IPS-18c (cell line): ENCODE measurements around the gene NR6A1.

ENCODE experiments used
- H3K4me3 ChIP-seq: 2 replicates; pipeline ENCODE4 v1.7.0; 2013; ENCODE audit warnings: low read depth, mild to moderate bottlenecking, low read length, moderate library complexity; ENCODE audit not compliant: insufficient read depth
- H3K9me3 ChIP-seq: one replicate; pipeline ENCODE4 v1.6.1; 2013; ENCODE audit warnings: mild to moderate bottlenecking, low read length, moderate library complexity; ENCODE audit not compliant: control insufficient read depth, insufficient read depth

Gene NR6A1

GRCh38 chr9:124574534-124575375, 196.4 kb downstream of the NR6A1 start:
- Histone ChIP-seq H3K4me3 (no peak overlapping the region), H3K9me3 (no peaks in the 10 kb centered on the region)

DNA sequence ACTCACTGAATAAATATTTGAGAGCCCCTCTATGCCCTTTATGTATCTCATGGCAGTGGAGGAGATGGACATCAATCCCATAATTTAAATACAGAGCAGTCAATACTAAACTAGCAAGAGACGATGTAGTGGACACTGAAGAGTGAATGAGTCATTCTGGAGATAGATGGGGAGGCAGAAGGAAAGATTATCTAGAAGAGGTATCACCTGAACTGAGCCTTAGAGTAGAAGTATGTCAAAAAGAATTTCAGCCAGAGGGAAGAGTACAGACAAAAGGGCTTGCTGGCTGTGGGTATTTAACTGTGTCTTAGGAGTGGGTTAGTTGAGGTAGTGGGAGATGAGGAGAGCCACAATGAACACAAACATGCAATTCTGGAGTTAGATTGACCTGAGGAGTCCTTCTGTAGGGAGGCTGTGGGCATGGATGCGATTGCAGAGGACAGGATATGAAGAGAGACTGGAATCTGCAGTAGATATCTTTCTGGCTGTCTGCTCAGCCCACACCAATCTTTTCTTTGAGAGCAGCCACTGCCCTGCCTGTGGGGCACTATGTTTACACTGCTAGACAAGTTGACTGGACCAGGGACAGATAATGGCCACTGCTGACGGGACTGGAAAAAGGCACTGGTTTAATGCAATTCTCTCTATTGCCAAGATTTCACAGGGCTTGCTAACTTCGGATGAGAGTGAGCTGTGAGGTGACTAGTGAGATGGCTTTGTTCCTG, 200.0 kb downstream of the NR6A1 start:
- no peak overlapping the region for H3K4me3 ChIP-seq
- H3K9me3 ChIP-seq, result no peaks in the 10 kb centered on the region

DNA sequence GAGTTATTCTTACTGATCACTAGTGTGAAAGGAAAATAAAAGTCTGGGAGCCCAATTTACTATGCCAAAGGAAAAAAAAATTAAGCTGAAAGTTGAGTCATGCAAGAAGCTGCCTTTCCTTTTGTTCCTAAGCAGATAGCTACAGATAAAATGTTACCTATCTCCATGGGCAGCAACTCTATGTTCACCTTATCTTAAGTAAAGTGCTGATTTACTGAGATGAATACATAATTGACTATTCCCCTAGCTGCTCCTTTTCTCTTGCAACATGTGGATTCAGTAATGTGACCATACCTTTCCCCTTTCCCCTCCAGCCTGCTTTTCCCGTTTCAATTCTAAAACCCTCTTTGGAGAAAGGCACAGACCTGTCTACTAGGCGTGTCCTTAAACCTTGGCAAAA, 201.2 kb downstream of the NR6A1 start:
- no peak overlapping the region for H3K4me3 ChIP-seq

GRCh38 chr9:124567362-124567761, 203.7 kb downstream of the NR6A1 start:
- Histone ChIP-seq H3K4me3 (no peak overlapping the region), H3K9me3 (no peaks in the 10 kb centered on the region)

More for the DNA sequence above, 201.2 kb downstream of the NR6A1 start:
- H3K9me3 ChIP-seq, result no peaks in the 10 kb centered on the region

- no peaks in the 10 kb centered on the region for H3K9me3 ChIP-seq
- no peak overlapping the region for H3K4me3 ChIP-seq
Observed at GRCh38 chr9:124562328-124562727, 208.8 kb downstream of the NR6A1 start.

- H3K9me3 ChIP-seq, result no peaks in the 10 kb centered on the region
Observed at GRCh38 chr9:124559871-124560270, 211.2 kb downstream of the NR6A1 start.

GRCh38 chr9:124558777-124559470, 212.2 kb downstream of the NR6A1 start:
- Histone ChIP-seq H3K4me3 (no peak overlapping the region), H3K9me3 (no peaks in the 10 kb centered on the region)

More at GRCh38 chr9:124559871-124560270, 211.2 kb downstream of the NR6A1 start:
- no peak overlapping the region for H3K4me3 ChIP-seq

DNA sequence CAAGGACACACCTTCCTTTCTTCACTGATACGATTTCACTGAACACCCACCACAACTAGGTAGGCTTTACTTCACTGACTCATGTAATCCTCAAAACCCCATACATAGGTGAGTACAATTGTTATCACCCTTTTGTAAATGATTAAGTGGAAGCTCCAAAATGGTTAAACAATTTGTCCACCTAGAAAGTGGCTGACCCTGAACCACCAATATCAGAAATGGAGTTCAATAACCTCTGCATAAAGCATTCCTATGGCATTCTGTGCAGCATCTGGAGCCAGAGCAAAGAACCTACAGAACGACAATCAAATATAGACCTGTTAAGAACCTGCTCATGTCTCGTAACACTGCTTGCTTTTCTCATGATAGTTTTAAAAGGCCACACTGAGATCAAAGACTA, 213.2 kb downstream of the NR6A1 start:
- Histone ChIP-seq H3K4me3 (no peak overlapping the region), H3K9me3 (no peaks in the 10 kb centered on the region)

GRCh38 chr9:124555043-124555442, 216.1 kb downstream of the NR6A1 start:
- no peaks in the 10 kb centered on the region for H3K9me3 ChIP-seq

GRCh38 chr9:124553738-124554137, 217.4 kb downstream of the NR6A1 start:
- Histone ChIP-seq H3K4me3 (no peak overlapping the region), H3K9me3 (no peaks in the 10 kb centered on the region)

More at GRCh38 chr9:124555043-124555442, 216.1 kb downstream of the NR6A1 start:
- H3K4me3 ChIP-seq, result no peak overlapping the region

- H3K4me3 ChIP-seq, result no peak overlapping the region
- no peaks in the 10 kb centered on the region for H3K9me3 ChIP-seq
Observed at GRCh38 chr9:124552273-124552605, 218.9 kb downstream of the NR6A1 start.

DNA sequence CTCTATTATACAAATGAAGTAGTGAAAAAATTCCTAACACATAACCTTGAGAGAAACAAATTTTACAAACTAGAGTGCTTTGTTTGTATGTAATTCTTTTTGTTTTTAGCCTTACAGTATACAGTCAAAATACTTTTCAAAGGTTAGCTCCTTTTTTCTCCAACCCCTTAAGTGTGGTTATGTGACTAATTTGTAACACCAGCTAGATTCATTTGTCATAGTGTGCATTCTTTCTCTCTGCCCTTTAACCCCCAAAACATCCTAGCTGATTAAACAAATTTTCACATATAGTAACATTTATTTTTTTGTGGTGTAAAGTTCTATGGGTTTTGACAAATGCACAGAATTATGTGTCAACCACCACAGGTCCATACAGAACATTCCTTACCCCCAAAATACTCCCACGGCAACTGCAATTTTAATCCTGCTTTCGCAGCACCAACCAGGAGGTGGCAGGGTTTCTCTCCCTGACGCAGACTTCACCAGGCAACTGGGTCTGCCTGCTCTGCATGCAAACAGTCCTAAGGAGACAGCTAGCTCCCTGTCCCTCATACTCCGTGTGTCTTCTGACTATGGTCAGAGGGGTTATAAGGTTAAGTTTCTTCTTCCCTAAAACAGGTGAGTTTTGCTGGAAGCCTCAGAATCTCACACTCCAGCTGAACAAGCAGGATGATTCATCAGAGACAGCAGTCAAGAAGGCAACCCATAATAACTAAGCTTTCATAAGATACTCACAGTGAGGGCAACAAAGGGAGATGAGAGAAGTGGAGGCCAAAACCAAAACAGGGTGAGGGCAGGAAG, 219.4 kb downstream of the NR6A1 start:
- H3K9me3 ChIP-seq, result no peaks in the 10 kb centered on the region
- H3K4me3 ChIP-seq, result no peak overlapping the region

GRCh38 chr9:124550072-124550471, 221.0 kb downstream of the NR6A1 start:
- Histone ChIP-seq H3K9me3 (no peaks in the 10 kb centered on the region), H3K4me3 (no peak overlapping the region)

DNA sequence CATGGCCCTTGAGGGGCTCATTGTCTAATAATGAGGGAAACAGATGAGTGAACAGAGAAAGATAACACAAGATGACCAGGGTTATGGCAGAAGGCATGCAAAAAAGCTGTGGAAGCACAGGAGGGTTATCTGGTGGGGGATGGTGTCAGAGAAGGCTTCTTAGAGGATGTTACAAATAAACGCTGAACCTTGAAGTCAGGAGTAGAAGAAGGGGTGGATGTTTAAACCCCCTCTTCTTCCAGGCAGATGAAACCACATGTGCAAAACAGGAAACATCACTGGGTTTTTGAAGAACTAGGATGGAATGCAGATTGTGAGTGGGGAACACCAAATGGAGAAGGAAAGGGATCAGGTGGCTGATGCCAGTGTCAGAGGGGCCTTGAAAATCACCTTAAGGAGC, 222.1 kb downstream of the NR6A1 start:
- Histone ChIP-seq H3K9me3 (no peaks in the 10 kb centered on the region), H3K4me3 (no peak overlapping the region)

GRCh38 chr9:124544535-124544934, 226.6 kb downstream of the NR6A1 start:
- H3K9me3 ChIP-seq, result no peaks in the 10 kb centered on the region

DNA sequence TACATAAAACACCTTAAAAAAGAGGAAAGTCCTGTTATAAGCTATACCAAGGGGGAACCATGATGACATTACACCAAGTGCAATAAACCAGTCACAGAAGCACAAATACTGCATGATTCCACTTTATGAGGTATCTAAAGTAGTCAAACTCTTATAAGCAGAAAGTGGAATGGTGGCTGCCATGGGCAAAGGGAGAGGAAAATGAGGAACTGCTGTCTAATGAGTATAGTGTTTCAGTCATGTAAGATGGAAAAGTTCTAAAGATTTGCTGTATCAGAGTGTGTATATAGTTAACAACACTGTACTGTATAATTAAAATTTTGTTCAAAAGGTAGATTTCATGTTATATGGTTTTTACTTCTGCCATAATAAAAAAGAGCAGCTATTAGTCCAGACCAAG, 229.3 kb downstream of the NR6A1 start:
- Histone ChIP-seq H3K4me3 (no peak overlapping the region), H3K9me3 (no peaks in the 10 kb centered on the region)

More at GRCh38 chr9:124544535-124544934, 226.6 kb downstream of the NR6A1 start:
- no peak overlapping the region for H3K4me3 ChIP-seq

DNA sequence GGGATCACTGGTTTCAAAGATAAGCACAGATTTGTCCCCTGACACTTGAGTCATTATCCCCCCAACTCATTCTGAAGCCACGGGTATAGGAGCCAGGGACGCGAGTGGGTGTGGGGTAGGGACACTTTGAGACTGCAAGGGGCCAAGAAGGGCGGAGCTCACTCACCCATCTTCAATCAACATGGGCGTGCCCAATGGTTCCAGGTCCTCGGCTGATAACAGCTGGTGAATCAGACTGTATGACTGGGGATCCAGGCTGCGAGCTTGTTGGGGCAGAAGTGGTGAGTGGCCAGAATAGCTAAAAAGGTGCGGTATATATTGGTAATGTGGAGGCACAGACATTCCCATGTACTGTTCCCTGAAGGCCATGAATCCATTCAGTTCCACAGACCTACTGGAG, 233.2 kb downstream of the NR6A1 start:
- Histone ChIP-seq H3K9me3 (no peaks in the 10 kb centered on the region), H3K4me3 (no peak overlapping the region)
